ENCODE data around the gene ESRRA.

ESRRA gene

DNA sequence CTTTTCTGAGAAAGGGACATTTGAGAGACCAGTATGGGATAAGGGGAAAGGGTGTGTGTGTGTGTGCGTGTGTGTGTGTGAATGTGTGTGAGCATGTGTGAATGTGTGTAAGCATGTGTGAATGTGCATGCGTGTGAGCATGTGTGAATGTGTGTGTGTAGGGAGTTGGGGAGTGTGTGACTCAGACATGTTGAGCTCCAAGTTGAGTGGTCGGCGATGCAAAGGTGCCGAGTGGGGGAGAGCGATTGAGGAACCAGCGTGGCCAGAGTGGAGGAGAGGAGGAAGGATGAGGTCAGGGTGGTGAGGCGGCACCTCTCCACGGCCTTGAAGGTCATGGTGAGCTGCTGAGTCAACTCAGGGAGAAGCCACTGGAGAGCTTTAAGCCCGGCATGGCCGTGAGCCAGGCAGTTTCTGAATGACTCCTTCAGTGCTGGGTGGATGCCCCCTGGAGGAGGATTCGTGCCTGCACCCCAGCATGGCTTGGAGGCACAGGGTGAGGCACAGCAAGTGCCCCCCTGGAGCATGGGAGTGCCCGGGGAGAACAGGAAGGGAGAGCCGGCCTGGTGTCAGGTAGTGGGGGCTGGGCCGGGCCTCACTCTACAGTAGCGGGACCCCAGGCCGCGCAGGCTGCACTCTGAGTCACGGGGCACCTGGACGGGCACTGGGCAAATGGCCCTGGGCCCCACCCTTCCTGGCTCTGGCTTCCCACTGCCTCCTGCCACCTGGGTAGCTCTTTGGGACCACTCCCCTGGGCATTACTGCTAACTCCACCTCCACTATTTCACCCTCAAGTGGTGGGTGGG, 26.4 kb downstream of the ESRRA start:
- peak; percentile 86 for DNase-seq (ENCODE audit: low read depth)
- TF ChIP-seq, protein P1, sequence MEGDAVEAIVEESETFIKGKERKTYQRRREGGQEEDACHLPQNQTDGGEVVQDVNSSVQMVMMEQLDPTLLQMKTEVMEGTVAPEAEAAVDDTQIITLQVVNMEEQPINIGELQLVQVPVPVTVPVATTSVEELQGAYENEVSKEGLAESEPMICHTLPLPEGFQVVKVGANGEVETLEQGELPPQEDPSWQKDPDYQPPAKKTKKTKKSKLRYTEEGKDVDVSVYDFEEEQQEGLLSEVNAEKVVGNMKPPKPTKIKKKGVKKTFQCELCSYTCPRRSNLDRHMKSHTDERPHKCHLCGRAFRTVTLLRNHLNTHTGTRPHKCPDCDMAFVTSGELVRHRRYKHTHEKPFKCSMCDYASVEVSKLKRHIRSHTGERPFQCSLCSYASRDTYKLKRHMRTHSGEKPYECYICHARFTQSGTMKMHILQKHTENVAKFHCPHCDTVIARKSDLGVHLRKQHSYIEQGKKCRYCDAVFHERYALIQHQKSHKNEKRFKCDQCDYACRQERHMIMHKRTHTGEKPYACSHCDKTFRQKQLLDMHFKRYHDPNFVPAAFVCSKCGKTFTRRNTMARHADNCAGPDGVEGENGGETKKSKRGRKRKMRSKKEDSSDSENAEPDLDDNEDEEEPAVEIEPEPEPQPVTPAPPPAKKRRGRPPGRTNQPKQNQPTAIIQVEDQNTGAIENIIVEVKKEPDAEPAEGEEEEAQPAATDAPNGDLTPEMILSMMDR (conservative IDR thresholded peaks at IDR 0.05; ENCODE audit: low read depth, low read length) = peak; percentile 78
- H3K4me3 ChIP-seq (ENCODE audit: low read depth, low read length) = no peak overlapping the region

DNA sequence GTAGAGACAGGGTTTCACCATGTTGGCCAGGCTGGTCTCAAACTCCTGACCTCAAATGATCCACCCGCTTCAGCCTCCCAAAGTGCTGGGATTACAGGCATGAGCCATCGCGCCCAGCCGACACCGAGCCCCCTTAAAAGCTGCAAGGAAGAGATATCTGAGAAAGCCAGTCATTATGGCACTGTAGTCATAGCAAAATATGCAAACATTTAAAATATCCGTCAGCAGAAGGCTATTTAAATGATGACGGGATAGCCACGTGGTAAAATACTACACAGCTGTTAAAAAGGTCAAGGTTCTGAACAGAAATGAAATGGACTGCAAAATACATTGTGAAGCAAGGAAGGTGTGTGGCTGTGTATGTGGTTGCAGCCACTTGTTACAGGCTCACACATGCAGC, 28.2 kb downstream of the ESRRA start:
- TF ChIP-seq, protein P1 (conservative IDR thresholded peaks at IDR 0.05; ENCODE audit: low read depth, low read length) = no peak
- no peak overlapping the region for H3K4me3 ChIP-seq (ENCODE audit: low read depth, low read length)
- DNase-seq (ENCODE audit: low read depth) = no peak

DNA sequence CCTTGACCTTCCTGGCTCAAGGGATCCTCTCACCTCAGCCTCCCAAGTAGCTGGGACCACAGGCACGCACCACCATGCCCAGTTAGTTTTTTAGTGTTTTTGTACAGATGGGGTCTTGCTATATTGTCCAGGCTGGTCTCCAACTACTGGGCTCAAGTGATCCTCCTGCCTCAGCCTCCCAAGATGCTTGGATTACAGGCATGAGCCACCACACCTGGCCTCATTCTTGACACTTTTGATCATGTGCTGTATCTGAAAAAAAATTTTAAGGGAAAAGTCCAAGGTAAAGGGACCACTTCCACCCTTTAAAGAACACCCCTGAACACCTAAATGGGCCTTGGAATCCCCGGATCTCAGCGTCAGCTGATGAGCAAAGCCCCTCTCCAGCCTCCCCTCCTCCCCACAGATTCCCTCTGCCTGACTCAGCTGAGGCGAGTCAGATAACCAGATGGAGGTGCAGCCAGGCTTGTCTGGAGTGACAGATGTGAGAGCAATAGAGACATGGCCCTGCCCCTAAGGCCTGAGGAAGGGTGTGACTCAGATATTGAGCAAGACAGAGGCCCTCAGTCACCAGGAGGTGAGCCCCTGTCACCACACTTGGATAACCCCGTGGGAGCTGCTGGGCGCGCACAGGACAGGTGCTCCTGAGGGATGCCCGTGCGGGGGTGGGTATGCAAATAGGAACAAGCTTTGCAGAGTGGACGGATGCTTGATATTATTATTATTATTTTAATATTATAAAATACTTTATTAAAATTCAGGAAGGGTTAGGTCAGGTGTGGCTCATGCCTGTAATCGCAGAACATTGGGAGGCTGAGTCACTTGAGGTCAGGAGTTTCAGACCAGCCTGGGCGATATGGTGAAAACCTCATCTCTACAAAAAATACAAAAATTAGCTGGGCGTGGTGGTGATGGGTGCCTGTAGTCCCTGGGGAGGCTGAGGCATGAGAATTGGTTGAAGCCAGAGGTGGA, 29.7 kb downstream of the ESRRA start:
- peak; percentile 84 for DNase-seq (ENCODE audit: low read depth)
- H3K4me3 ChIP-seq (ENCODE audit: low read depth, low read length) = no peak overlapping the region
- TF ChIP-seq, protein P1 (conservative IDR thresholded peaks at IDR 0.05; ENCODE audit: low read depth, low read length) = no peak

DNA sequence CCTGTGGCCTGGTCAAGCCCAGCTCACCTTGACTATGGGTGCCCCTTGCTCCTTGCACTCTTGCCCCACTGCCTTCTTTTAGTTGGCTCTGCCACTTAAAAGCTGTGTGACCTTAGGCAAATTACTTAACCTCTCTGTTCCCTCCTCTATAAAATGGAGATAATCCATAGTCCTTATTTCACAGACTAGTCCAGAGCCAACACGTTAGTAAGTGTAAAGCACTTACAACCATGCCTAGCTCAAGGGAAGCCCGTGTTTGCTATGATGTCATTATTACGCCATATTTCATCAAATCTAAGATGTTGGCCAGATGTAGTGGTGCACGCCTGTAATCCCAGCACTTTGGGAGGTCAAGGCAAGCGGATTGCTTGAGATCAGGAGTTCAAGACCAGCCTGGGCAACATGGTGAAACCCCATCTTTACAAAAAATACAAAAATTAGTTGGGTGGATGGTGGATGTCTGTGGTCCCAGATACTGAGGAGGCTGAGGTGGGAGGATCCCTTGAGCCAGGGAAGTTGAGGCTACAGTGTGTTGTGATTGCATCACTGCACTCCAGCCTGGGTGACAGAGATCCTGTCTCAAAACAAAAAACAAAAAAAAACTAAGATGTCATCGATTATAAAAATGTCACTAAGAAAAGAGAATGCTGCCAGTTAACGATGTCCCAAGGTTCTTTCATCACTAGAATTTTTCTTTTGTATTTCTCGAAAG, 32.4 kb downstream of the ESRRA start:
- DNase-seq (ENCODE audit: low read depth) = no peak

DNA sequence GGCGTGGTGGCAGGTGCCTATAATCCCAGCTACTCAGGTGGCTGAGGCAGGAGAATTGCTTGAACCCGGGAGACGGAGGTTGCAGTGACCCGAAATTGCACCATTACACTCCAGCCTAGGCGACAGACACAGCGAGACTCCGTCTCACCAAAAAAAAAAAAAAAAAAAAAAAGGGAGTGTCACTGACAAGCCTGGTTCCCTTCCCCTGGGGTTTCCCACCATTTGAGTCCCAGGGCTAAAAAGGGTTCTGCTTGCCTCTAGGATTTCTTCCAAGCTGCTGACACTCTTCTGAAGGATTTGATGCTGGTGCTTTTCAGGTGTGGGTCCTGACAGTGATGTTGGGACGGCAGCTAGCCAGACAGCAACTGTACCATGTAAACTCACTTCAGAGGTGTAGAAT, 33.4 kb downstream of the ESRRA start:
- DNase-seq (ENCODE audit: low read depth) = no peak
- no peak overlapping the region for H3K4me3 ChIP-seq (ENCODE audit: low read depth, low read length)
- TF ChIP-seq, protein P1 (conservative IDR thresholded peaks at IDR 0.05; ENCODE audit: low read depth, low read length) = no peak

More for the DNA sequence above, 32.4 kb downstream of the ESRRA start:
- TF ChIP-seq, protein P1 (conservative IDR thresholded peaks at IDR 0.05; ENCODE audit: low read depth, low read length) = no peak
- no peak overlapping the region for H3K4me3 ChIP-seq (ENCODE audit: low read depth, low read length)

DNA sequence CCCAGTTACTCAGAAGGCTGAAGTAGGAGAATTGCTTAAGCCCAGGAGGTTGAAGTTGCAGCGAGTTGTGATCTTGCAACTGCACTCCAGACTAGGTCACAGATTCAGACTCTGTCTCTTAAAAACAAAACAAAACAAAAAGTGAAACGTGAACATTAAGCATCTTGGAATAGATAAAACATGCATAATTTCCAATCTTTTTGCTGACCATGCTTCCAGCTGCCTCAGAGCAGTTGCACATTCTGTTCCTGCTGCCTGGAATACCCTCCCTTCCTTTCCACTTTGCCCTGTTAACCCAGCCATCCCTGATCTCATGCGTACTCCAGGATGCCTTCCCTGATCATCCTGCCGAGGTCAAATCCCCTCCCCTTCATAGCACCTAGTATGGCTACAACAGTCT, 34.0 kb downstream of the ESRRA start:
- no peak overlapping the region for H3K4me3 ChIP-seq (ENCODE audit: low read depth, low read length)
- DNase-seq (ENCODE audit: low read depth) = no peak
- TF ChIP-seq, protein P1 (conservative IDR thresholded peaks at IDR 0.05; ENCODE audit: low read depth, low read length) = no peak
